H9 (cell line): ENCODE data around the gene DLEC1. TPM values are rescaled to one million over a fixed set of nuclear protein-coding genes. Genes with fewer than 3 reads are reported as not detected.

ENCODE experiments used
- DNase-seq: peaks from one replicate; pipeline ENCODE4 v3.0.0-alpha.2; 2017
- H2AFZ ChIP-seq: one replicate; pipeline ENCODE4 v1.6.1; 2013; ENCODE audit warnings: mild to moderate bottlenecking, low read length, control low read depth, moderate library complexity
- H2AK5ac ChIP-seq: 2 replicates; pipeline ENCODE4 v1.6.1; 2013; ENCODE audit warnings: low read length, control low read depth, mixed read lengths; ENCODE audit not compliant: insufficient read length
- H2BK120ac ChIP-seq: one replicate; pipeline ENCODE4 v1.6.1; 2013; ENCODE audit warnings: low read depth, mild to moderate bottlenecking, low read length, control low read depth, inconsistent platforms; ENCODE audit not compliant: poor library complexity, severe bottlenecking
- H2BK12ac ChIP-seq: 2 replicates; pipeline ENCODE4 v1.6.1; 2013; ENCODE audit warnings: low read length, control low read depth, mixed read lengths, low read depth; ENCODE audit not compliant: insufficient read length
- H2BK15ac ChIP-seq: 2 replicates; pipeline ENCODE4 v1.6.1; 2013; ENCODE audit warnings: low read depth, low read length, control low read depth
- H2BK20ac ChIP-seq: one replicate; pipeline ENCODE4 v1.6.1; 2013; ENCODE audit warnings: low read depth, mild to moderate bottlenecking, low read length, control low read depth, inconsistent platforms; ENCODE audit not compliant: poor library complexity, severe bottlenecking
- H2BK5ac ChIP-seq: 2 replicates; pipeline ENCODE4 v1.6.1; 2013; ENCODE audit warnings: low read length, control low read depth, mixed read lengths; ENCODE audit not compliant: insufficient read length
- H3K14ac ChIP-seq: 2 replicates; pipeline ENCODE4 v1.6.1; 2013; ENCODE audit warnings: low read length, control low read depth; ENCODE audit not compliant: insufficient read depth
- H3K18ac ChIP-seq: 2 replicates; pipeline ENCODE4 v1.6.1; 2013; ENCODE audit warnings: low read depth, mild to moderate bottlenecking, mixed read lengths, low read length, control low read depth; ENCODE audit not compliant: insufficient read length
- H3K23ac ChIP-seq: 2 replicates; pipeline ENCODE4 v1.6.1; 2013; ENCODE audit warnings: low read length, control low read depth, mixed read lengths, low read depth; ENCODE audit not compliant: insufficient read length
- H3K23me2 ChIP-seq: 2 replicates; pipeline ENCODE4 v1.6.1; 2013; ENCODE audit warnings: low read depth, mild to moderate bottlenecking, mixed read lengths, low read length, control low read depth; ENCODE audit not compliant: insufficient read length, poor library complexity, severe bottlenecking
- H3K27ac ChIP-seq: 2 replicates; pipeline ENCODE4 v1.5.1; 2013; ENCODE audit warnings: low read length, control low read depth, mixed read lengths, low read depth; ENCODE audit not compliant: insufficient read length
- H3K27me3 ChIP-seq: 2 replicates; pipeline ENCODE4 v1.6.1; 2013; ENCODE audit warnings: low read length, control low read depth, inconsistent platforms; ENCODE audit not compliant: insufficient read depth
- H3K4ac ChIP-seq: 2 replicates; pipeline ENCODE4 v1.6.1; 2013; ENCODE audit warnings: low read depth, mild to moderate bottlenecking, control low read depth, inconsistent platforms, low read length, moderate library complexity
- H3K4me1 ChIP-seq: 2 replicates; pipeline ENCODE4 v1.6.1; 2013; ENCODE audit warnings: low read length, control low read depth, inconsistent platforms; ENCODE audit not compliant: insufficient read depth
- H3K4me2 ChIP-seq: 2 replicates; pipeline ENCODE4 v1.6.1; 2013; ENCODE audit warnings: low read length, control low read depth, mixed read lengths; ENCODE audit not compliant: insufficient read length, insufficient read depth
- H3K56ac ChIP-seq: 2 replicates; pipeline ENCODE4 v1.6.1; 2013; ENCODE audit warnings: low read depth, mild to moderate bottlenecking, mixed read lengths, low read length, control low read depth; ENCODE audit not compliant: insufficient read length
- H3K79me1 ChIP-seq: 2 replicates; pipeline ENCODE4 v1.6.1; 2013; ENCODE audit warnings: low read depth, mild to moderate bottlenecking, moderate library complexity, low read length, control low read depth, inconsistent platforms; ENCODE audit not compliant: insufficient read depth, poor library complexity, severe bottlenecking
- H3K79me2 ChIP-seq: 2 replicates; pipeline ENCODE4 v1.6.1; 2013; ENCODE audit warnings: low read length, control low read depth, inconsistent platforms; ENCODE audit not compliant: insufficient read depth
- H3K9ac ChIP-seq: 2 replicates; pipeline ENCODE4 v1.6.1; 2013; ENCODE audit warnings: low read length, control low read depth, mixed read lengths; ENCODE audit not compliant: insufficient read length; ENCODE audit errors: extremely low read depth
- H3K9me3 ChIP-seq: one replicate; pipeline ENCODE4 v1.6.1; 2013; ENCODE audit warnings: low read depth, low read length, inconsistent platforms; ENCODE audit not compliant: control insufficient read depth
- H3T11ph ChIP-seq: one replicate; pipeline ENCODE4 v1.6.1; 2013; ENCODE audit warnings: mild to moderate bottlenecking, low read length, control low read depth, inconsistent platforms
- H4K20me1 ChIP-seq: one replicate; pipeline ENCODE4 v1.6.1; 2013; ENCODE audit not compliant: control insufficient read depth, insufficient read length, insufficient read depth
- H4K5ac ChIP-seq: 2 replicates; pipeline ENCODE4 v1.6.1; 2013; ENCODE audit warnings: low read depth, mild to moderate bottlenecking, mixed read lengths, low read length, control low read depth; ENCODE audit not compliant: insufficient read length
- H4K8ac ChIP-seq: replicated peaks from 2 replicates; pipeline ENCODE4 v1.6.1; 2013; ENCODE audit warnings: low read length, control low read depth, mixed read lengths, low read depth; ENCODE audit not compliant: insufficient read length
- H4K91ac ChIP-seq: 2 replicates; pipeline ENCODE4 v1.6.1; 2013; ENCODE audit warnings: low read depth, mild to moderate bottlenecking, moderate library complexity, mixed read lengths, low read length, control low read depth; ENCODE audit not compliant: insufficient read length
- H3K27ac Mint-ChIP-seq, 3 experiments: 2 replicates in 2 of 3; 3 replicates in 1 of 3; pipeline ENCODE4 v1.8.0; 2020 to 2021; ENCODE audit warnings: mixed read lengths in 3 of 3, mild to moderate bottlenecking in 1 of 3, moderate library complexity in 1 of 3
- H3K27me3 Mint-ChIP-seq: 2 replicates; pipeline ENCODE4 v1.8.0; 2021; ENCODE audit warnings: low read depth, mild to moderate bottlenecking, moderate library complexity, mixed read lengths
- H3K36me3 Mint-ChIP-seq, 3 experiments: 2 replicates in 2 of 3; 3 replicates in 1 of 3; pipeline ENCODE4 v1.8.0; 2020 to 2021; ENCODE audit warnings: low read depth in 3 of 3, mixed read lengths in 3 of 3; ENCODE audit not compliant: insufficient read depth in 1 of 3
- H3K4me1 Mint-ChIP-seq, 2 experiments: 2 replicates each; pipeline ENCODE4 v1.8.0; 2020; ENCODE audit warnings: mixed read lengths in 2 of 2
- H3K4me3 Mint-ChIP-seq, 2 experiments: 2 replicates in 1 of 2; 3 replicates in 1 of 2; pipeline ENCODE4 v1.8.0; 2020 to 2021; ENCODE audit warnings: mild to moderate bottlenecking in 2 of 2, mixed read lengths in 2 of 2, moderate library complexity in 1 of 2
- H3K9me3 Mint-ChIP-seq, 2 experiments: 2 replicates in 1 of 2; 3 replicates in 1 of 2; pipeline ENCODE4 v1.8.0; 2020; ENCODE audit warnings: mild to moderate bottlenecking in 2 of 2, mixed read lengths in 2 of 2, moderate library complexity in 1 of 2
- CTCF ChIP-seq: fragments of 200-600 bp; sonication (generic); conservative IDR thresholded peaks from 3 replicates; pipeline ENCODE4 v1.8.0; 2021; ENCODE audit warnings: antibody characterized with exemption, mild to moderate bottlenecking
- WGBS: extraction: QIAGEN DNeasy Blood & Tissue Kit; methylation state at CpG from one replicate; pipeline ENCODE4 v1.1.7; 2013; ENCODE audit warnings: missing lambda C conversion rate, low lambda C conversion rate, mixed read lengths; ENCODE audit not compliant: insufficient read length; ENCODE audit errors: extremely low coverage; 5-methylcytosine and 5-hydroxymethylcytosine counted together
- total RNA-seq: library from RNA; stranded (reverse); gene quantifications from 2 replicates; pipeline ENCODE4 v1.2.1, GENCODE V29; 2021

DLEC1 gene
- total RNA-seq, 1 experiment from 2014 or later: 2.1 TPM

GRCh38 chr3:38116471-38117162, 77.6 kb downstream of the DLEC1 start:
- Mint-ChIP-seq H3K27ac (no peak overlapping the region; a peak in 1 of 7 replicates), H3K4me1 (peaks cover 0 to 3% of the 10 kb centered on the region in 2 experiments; a peak in 1 of 4 replicates), H3K36me3 (peaks cover 5 to 35% (median 13%) of the 10 kb centered on the region in 3 experiments; a peak in 6 of 7 replicates), H3K27me3 (peaks cover 15% of the 10 kb centered on the region), H3K4me3 (no peak overlapping the region), H3K9me3 (no peaks in the 10 kb centered on the region; a peak in 1 of 5 replicates)
- Histone ChIP-seq H3K9me3 (no peaks in the 10 kb centered on the region), H2BK20ac (no peak overlapping the region), H2AK5ac (no peak overlapping the region), H2BK12ac (no peak overlapping the region), H3K23me2 (no peaks in the 10 kb centered on the region), H3K23ac (no peak overlapping the region), H3K4me2 (no peak overlapping the region), H2BK120ac (no peak overlapping the region), H3K27me3 (no peaks in the 10 kb centered on the region), H4K91ac (no peak overlapping the region), H2AFZ (no peak overlapping the region), H3K79me2 (no peaks in the 10 kb centered on the region), H3K14ac (no peak overlapping the region), H4K20me1 (no peaks in the 10 kb centered on the region), H4K5ac (no peak overlapping the region), H3K18ac (no peak overlapping the region), H2BK5ac (no peak overlapping the region), H2BK15ac (no peak overlapping the region), H3K56ac (no peak overlapping the region), H3K27ac (no peak overlapping the region), H4K8ac (no peak overlapping the region), H3K9ac (no peak overlapping the region), H3K4ac (no peak overlapping the region), H3K79me1 (no peaks in the 10 kb centered on the region), H3K4me1 (no peaks in the 10 kb centered on the region), H3T11ph (no peak overlapping the region)
- no CpG with 5 or more reads among the region's 12 CpGs for WGBS
- 0 out of 3 replicates have a peak, but pooled peaks have one; percentile 12 for TF ChIP-seq CTCF
- no peak for DNase-seq
